Dendritic cell treated with granulocyte-macrophage colony-stimulating factor and Interleukin-4, amounts not matched to agents 40 ng/mL and 50 ng/mL, for 4 days (primary cell): ENCODE measurements around the gene PTPRN2.
"Not testable (repeated sequence)": the region's sequence is repeated elsewhere in the genome, so short reads cannot be mapped to it uniquely, and the experiment has no call there.

ENCODE experiments used
- H3K27ac Mint-ChIP-seq: one replicate; pipeline ENCODE4 v1.8.0; 2022; ENCODE audit warnings: mild to moderate bottlenecking, mixed read lengths
- H3K27me3 Mint-ChIP-seq: one replicate; pipeline ENCODE4 v1.8.0; 2022; ENCODE audit warnings: mild to moderate bottlenecking, mixed read lengths
- H3K36me3 Mint-ChIP-seq: one replicate; pipeline ENCODE4 v1.8.0; 2022; ENCODE audit warnings: low read depth, mixed read lengths
- H3K4me1 Mint-ChIP-seq: one replicate; pipeline ENCODE4 v1.8.0; 2022; ENCODE audit warnings: low read depth, mixed read lengths
- H3K4me3 Mint-ChIP-seq: one replicate; pipeline ENCODE4 v1.8.0; 2022; ENCODE audit warnings: mild to moderate bottlenecking, moderate library complexity, mixed read lengths
- H3K9me3 Mint-ChIP-seq: one replicate; pipeline ENCODE4 v1.8.0; 2022; ENCODE audit warnings: mixed read lengths
- intact Hi-C: fragments of 100-400 bp; cut with micrococcal nuclease; formaldehyde crosslinking; loops from one replicate; pipeline ENCODE4 v1.15.0; 2022

PTPRN2 gene

GRCh38 chr7:158309868-158310763 lies 277.5 kb downstream of the PTPRN2 start:
- H3K27me3 Mint-ChIP-seq: no peaks in the 10 kb centered on the region
- intact Hi-C loops: no loop called here
- no peak overlapping the region for H3K4me3 Mint-ChIP-seq
- H3K36me3 Mint-ChIP-seq: no peaks in the 10 kb centered on the region
- H3K9me3 Mint-ChIP-seq: peaks cover 85% of the 10 kb centered on the region
- H3K27ac Mint-ChIP-seq: no peak overlapping the region
- H3K4me1 Mint-ChIP-seq: no peaks in the 10 kb centered on the region

GRCh38 chr7:158308001-158308400 lies 279.6 kb downstream of the PTPRN2 start:
- Mint-ChIP-seq H3K4me1 (no peaks in the 10 kb centered on the region), H3K27me3 (no peaks in the 10 kb centered on the region), H3K36me3 (no peaks in the 10 kb centered on the region), H3K27ac (no peak overlapping the region), H3K9me3 (peaks cover 81% of the 10 kb centered on the region), H3K4me3 (no peak overlapping the region)
- intact Hi-C loops: no loop called here

GRCh38 chr7:158304072-158304471 lies 283.6 kb downstream of the PTPRN2 start:
- H3K4me3 Mint-ChIP-seq, H3K4me1 Mint-ChIP-seq, H3K27me3 Mint-ChIP-seq, H3K27ac Mint-ChIP-seq, H3K36me3 Mint-ChIP-seq, intact Hi-C loops: not testable (repeated sequence)
- peaks cover 41% of the 10 kb centered on the region for H3K9me3 Mint-ChIP-seq

GRCh38 chr7:158303121-158303520 lies 284.5 kb downstream of the PTPRN2 start:
- H3K9me3 Mint-ChIP-seq: peaks cover 39% of the 10 kb centered on the region

GRCh38 chr7:158302274-158303070 lies 285.2 kb downstream of the PTPRN2 start:
- Mint-ChIP-seq H3K9me3 (peaks cover 33% of the 10 kb centered on the region), H3K27me3 (no peaks in the 10 kb centered on the region), H3K36me3 (no peaks in the 10 kb centered on the region), H3K4me1 (no peaks in the 10 kb centered on the region), H3K27ac (no peak overlapping the region), H3K4me3 (no peak overlapping the region)
- intact Hi-C loops: no loop called here

More at GRCh38 chr7:158303121-158303520, 284.5 kb downstream of the PTPRN2 start:
- H3K36me3 Mint-ChIP-seq: no peaks in the 10 kb centered on the region
- H3K27ac Mint-ChIP-seq: no peak overlapping the region
- no peak overlapping the region for H3K4me3 Mint-ChIP-seq
- intact Hi-C loops: no loop called here
- H3K27me3 Mint-ChIP-seq: no peaks in the 10 kb centered on the region
- H3K4me1 Mint-ChIP-seq: no peaks in the 10 kb centered on the region

GRCh38 chr7:158301207-158301606 lies 286.4 kb downstream of the PTPRN2 start:
- H3K36me3 Mint-ChIP-seq: no peaks in the 10 kb centered on the region

GRCh38 chr7:158300427-158300826 lies 287.2 kb downstream of the PTPRN2 start:
- Mint-ChIP-seq H3K4me3 (no peak overlapping the region), H3K9me3 (peaks cover 27% of the 10 kb centered on the region), H3K36me3 (no peaks in the 10 kb centered on the region), H3K27me3 (no peaks in the 10 kb centered on the region), H3K27ac (no peak overlapping the region), H3K4me1 (no peaks in the 10 kb centered on the region)
- intact Hi-C loops: no loop called here

More at GRCh38 chr7:158301207-158301606, 286.4 kb downstream of the PTPRN2 start:
- H3K9me3 Mint-ChIP-seq: peaks cover 27% of the 10 kb centered on the region
- H3K27ac Mint-ChIP-seq: no peak overlapping the region
- H3K4me1 Mint-ChIP-seq: no peaks in the 10 kb centered on the region
- H3K27me3 Mint-ChIP-seq: no peaks in the 10 kb centered on the region
- no peak overlapping the region for H3K4me3 Mint-ChIP-seq
- intact Hi-C loops: no loop called here

- intact Hi-C loops: no loop called here
- no peaks in the 10 kb centered on the region for H3K36me3 Mint-ChIP-seq
- no peak overlapping the region for H3K27ac Mint-ChIP-seq
- H3K4me1 Mint-ChIP-seq: no peaks in the 10 kb centered on the region
- no peak overlapping the region for H3K4me3 Mint-ChIP-seq
- H3K9me3 Mint-ChIP-seq: peaks cover 27% of the 10 kb centered on the region
- no peaks in the 10 kb centered on the region for H3K27me3 Mint-ChIP-seq
These were observed 288.0 kb downstream of the PTPRN2 start for GRCh38 chr7:158299607-158300006.

GRCh38 chr7:158296798-158297104 lies 290.9 kb downstream of the PTPRN2 start:
- Mint-ChIP-seq H3K9me3 (peaks cover 34% of the 10 kb centered on the region), H3K4me1 (no peaks in the 10 kb centered on the region), H3K4me3 (no peak overlapping the region), H3K27ac (no peak overlapping the region), H3K36me3 (no peaks in the 10 kb centered on the region), H3K27me3 (no peaks in the 10 kb centered on the region)
- intact Hi-C loops: no loop called here

- peaks cover 40% of the 10 kb centered on the region for H3K9me3 Mint-ChIP-seq
- intact Hi-C loops: no loop called here
- H3K4me3 Mint-ChIP-seq: no peak overlapping the region
- no peaks in the 10 kb centered on the region for H3K4me1 Mint-ChIP-seq
- no peaks in the 10 kb centered on the region for H3K36me3 Mint-ChIP-seq
- no peaks in the 10 kb centered on the region for H3K27me3 Mint-ChIP-seq
- no peak overlapping the region for H3K27ac Mint-ChIP-seq
These were observed 291.4 kb downstream of the PTPRN2 start for GRCh38 chr7:158295966-158296797.

- H3K4me3 Mint-ChIP-seq, H3K27me3 Mint-ChIP-seq, intact Hi-C loops, H3K27ac Mint-ChIP-seq, H3K36me3 Mint-ChIP-seq, H3K4me1 Mint-ChIP-seq: not testable (repeated sequence)
- H3K9me3 Mint-ChIP-seq: peaks cover 56% of the 10 kb centered on the region
These were observed 293.0 kb downstream of the PTPRN2 start for GRCh38 chr7:158294468-158295215.

GRCh38 chr7:158292948-158293347 lies 294.7 kb downstream of the PTPRN2 start:
- H3K9me3 Mint-ChIP-seq: peaks cover 72% of the 10 kb centered on the region
- intact Hi-C loops: no loop called here
- no peaks in the 10 kb centered on the region for H3K27me3 Mint-ChIP-seq
- no peaks in the 10 kb centered on the region for H3K36me3 Mint-ChIP-seq
- H3K4me1 Mint-ChIP-seq: no peaks in the 10 kb centered on the region
- H3K27ac Mint-ChIP-seq: no peak overlapping the region
- no peak overlapping the region for H3K4me3 Mint-ChIP-seq

GRCh38 chr7:158291998-158292397 lies 295.6 kb downstream of the PTPRN2 start:
- Mint-ChIP-seq H3K27ac (no peak overlapping the region), H3K9me3 (peaks cover 79% of the 10 kb centered on the region), H3K4me3 (no peak overlapping the region), H3K36me3 (no peaks in the 10 kb centered on the region), H3K4me1 (no peaks in the 10 kb centered on the region), H3K27me3 (no peaks in the 10 kb centered on the region)
- intact Hi-C loops: no loop called here
